ENCODE results near the gene NT5DC3.
A peak's percentile ranks its signal among the peaks of the same experiment; 100 is the strongest.

Gene NT5DC3

DNA sequence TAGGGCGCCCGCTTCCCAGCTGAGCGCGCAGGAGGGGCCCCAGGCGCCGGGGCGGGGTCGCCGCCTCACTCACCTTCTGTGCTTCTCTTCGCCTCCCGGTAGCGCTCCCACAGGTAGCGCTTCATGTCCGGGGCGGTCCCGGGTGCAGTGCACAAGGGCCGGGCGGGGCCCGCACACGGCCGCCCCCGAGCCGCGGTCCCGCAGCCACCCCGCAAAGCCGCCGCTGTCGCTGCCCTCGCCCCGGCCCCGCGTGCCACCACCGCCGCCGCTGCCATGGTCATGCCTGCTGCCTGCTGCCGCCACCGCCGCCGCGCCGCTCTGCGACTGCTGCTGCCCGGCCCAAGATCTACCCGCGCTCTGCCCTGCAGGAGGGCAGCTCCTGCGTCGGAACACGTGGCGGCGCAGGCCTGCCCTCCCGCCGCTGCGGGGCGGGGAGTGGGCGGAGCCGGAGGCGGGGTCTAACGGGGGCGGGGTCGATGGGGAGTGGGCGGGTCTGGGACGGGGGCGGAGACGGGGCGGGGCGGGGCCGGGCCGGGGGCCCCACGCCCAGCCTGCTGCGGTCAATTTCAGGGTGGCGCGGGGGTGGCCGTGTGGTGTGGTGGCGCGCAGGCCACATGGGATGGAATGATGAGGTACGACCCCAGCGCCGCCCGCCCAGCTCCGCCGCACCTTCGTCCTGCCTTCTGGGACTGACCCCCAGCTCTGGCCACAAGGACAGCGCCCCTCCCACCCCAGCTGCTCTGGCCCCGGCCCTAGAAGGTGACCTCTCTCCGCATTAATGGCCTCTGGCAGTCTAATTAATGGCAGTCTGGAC is at the start of gene NT5DC3:
Gene NT5DC3 (minus strand): TSS at position 359 of the 814 bp plus-strand sequence. CDS start 78 bp downstream, at position 281.
- DNase-seq = peak; percentile 41

- DNase-seq = no peak
Measured at GRCh38 chr12:103887738-103888137, 46.7 kb upstream of the NT5DC3 start.

DNA sequence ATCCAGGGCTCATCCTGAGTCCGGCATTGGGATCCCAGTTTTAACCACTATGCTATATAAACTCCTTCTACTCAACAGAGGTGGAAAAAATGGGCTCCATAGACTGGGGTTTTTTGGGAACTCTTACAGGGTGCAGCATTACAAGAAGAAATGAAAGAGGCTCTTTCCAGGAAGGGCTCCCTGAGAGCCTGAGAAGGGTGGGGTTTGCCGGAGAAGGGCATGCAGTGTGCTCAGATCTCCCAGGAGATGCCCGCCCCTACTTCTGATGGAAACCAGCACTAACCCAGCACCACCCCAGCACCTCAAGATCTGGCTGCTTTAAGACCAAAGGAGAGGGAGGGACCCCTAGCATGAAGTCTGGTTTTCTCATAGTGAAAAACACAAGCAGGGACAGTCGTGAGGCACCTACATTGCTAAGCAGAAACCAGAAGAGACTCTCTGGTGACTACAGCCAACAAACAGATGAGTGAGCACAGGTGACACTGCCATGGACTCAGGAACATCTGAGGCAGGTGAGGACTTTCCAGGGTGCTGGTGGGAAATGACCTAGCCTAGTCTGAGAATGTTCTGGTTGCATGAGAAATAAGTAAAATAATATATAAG is 45.3 kb upstream of the NT5DC3 start:
- no peak for DNase-seq

DNA sequence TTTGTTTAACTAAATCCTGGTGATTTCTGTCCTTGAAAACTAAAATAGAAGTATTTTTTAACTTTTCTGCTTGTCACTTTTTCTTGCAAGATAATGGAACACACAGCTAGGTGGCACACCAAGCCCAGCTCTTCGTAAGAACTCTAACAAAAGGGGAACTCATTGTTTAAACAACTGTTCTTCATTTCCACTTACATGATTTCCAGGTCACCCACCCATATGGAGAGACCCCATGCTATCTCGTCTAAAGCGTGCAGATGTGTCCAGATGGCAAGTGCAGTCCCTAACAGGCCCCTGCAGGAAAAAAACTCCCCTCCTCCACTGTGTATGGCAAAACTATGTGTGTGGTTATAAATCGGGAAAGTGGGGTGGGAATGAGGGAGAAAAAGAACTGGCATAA is 43.3 kb upstream of the NT5DC3 start:
- no peak for DNase-seq

- no peak for DNase-seq
Measured at GRCh38 chr12:103883908-103884307, 42.9 kb upstream of the NT5DC3 start.

GRCh38 chr12:103882861-103883596 is 42.0 kb upstream of the NT5DC3 start:
- DNase-seq = no peak

DNA sequence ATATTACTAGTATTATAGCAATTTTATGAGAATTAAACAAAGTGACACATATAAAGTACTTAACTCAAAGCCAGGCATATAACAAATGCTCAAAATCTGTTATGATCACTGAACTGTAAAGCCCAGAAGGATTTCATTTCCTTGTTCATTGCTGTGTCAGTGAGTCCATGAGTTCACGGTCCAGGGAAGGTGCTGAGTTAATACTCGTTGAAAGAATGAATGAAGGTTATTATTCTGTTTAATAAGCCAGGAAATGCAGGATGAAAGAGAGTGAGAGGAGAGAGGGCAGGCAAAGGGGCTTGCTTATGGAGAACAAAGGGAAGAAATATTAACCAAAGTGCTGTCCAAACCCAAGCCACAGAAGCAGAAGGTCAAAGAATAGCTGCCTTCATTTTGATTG is 40.2 kb upstream of the NT5DC3 start:
- DNase-seq = no peak

DNA sequence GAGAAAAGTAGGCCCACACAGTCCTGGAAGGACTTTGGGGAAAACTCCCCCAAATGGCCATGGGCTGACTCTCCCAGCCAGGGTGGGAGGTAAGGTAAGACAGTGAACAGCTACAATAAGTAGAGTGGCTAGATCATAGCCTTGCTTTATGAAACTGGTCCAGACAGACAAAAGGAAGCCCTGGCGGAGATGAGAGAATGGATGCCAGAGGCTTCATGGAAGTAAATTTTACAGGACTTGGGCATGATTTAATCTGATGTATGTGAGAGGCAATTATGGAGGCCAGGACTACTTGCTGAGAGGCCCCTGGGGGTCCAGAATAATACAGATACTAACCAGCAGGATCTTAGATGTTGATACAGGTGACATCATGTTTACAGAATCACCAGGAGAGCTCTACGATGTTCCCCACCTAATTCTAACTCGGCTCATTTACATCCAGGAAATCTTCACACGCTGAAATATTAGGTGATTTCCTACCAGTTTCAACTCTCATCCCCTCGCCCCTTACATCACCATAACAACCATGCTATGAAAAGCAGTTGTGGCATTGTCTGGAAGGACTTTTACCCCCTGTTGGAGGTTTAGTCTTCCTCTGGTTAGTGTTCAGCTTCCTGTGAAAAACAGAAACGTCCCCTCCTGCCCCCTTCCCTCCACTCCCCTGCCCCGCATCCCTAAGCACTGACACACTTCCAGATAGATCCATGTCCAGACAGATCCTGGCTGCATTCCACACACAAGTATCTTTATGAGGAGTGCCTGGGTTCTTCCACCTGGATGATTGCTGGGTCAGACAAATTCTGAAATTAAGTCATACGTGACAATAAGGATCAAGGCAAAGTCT is 39.5 kb upstream of the NT5DC3 start:
- no peak for DNase-seq

DNA sequence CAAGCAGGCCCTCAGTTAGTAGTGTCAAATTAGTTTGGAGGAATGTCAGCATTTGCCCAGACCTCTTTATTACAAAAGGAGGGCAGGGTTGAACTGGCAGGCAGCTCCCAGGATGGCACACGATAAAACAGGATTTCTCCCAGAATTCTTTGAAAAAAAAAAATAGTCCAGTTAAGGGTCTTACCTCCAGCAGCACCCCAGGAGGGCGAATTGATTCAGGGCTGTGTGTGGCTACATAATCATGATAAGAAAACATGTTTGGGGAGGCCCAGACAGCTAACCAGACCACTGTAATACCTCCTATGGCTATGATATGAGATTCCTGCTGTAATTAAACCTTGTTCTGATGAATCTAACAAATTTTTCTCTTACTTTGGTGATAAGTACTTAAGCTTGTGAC is 38.8 kb upstream of the NT5DC3 start:
- DNase-seq = no peak

DNA sequence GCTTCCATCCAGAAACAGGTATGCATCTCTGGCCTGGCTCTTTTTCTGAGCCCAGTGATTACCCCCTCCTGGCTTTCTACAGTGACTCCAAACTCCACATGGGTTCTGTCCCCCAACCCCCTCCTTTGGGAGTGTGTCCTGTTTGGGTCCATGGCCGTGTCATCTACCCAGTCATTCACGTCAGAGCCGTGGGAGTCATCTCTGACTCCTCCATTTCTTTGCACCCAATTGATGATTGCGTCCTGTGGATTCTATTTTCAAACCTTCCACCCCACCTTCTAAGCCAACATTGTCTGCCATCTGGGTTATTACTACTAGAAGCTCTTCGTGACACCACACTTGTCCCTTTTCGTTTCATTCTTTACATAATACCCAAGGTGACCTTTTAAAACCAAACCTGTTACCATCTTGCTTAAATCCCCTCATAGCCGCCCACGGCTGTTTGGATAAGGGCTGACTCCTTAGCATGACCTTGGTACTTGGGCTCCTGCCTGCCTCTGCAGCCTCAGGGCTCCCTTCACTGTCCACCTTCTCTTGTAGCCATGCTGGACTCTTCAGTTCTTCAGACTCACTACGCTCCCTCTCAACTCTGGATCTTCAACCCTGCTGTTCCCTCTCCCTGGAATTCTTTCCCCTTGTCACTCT is 38.1 kb upstream of the NT5DC3 start:
- no peak for DNase-seq

DNA sequence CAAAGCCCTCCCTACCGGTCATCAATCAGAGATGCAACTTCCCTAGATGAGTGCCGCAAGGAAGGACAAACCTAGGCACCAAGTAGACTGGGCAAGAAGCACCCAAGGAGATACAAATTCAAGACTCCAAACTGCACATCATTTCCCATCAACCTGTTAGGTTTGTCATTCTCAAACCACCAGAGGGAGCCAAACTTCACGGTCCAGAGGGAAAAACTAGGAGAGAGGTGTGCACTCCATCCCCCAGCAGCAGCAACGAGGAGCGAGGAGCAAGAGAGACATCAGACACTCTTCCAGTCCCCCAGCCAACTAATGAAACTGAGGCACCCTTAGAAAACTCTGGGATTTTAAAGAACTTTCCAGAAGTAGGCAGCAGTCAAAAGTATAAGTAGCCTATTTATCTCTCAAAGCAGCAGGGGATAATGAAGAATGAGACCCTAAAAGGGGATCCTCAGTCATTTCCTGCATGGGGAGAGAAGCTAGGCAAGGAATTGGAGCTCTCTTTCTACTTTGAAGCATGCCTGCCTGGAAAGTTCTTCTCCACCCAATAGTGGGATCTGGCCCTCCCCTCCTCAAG is 37.0 kb upstream of the NT5DC3 start:
- peak; percentile 67 for DNase-seq

DNA sequence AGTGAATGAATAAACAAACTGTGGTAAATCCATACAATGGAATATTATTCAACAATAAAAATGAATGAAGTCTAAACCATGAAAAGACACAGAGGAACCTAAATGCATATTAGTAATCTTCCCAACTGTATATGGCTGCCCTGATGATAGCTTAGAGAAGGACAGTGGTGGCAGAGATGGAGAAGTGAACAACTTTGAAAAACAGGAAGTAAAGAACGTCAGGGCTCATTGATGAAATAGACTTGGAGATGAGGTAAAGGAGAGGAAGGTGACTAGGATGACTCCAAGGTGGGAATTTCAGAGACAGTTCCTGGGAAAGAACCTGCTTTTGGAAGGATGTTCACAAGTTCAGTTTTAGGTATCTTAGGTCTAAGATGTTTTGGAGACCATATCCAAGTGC is 36.3 kb upstream of the NT5DC3 start:
- no peak for DNase-seq

DNA sequence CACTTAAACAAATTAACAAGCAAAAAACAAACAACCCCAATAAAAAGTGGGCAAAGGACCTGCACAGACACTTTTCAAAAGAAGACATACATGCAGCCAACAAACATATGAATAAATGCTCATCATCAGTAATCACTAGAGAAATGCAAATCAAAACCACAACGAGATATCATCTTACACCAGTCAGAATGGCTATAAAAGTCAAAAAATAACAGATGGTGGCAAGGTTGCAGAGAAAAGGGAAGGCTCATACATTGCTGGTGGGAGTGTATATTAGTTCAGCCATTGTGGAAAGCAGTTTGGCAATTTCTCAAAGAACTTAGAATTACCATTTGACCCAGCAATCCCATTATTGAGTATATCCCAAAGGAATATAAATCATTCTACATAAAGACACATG is 34.6 kb upstream of the NT5DC3 start:
- DNase-seq = no peak

DNA sequence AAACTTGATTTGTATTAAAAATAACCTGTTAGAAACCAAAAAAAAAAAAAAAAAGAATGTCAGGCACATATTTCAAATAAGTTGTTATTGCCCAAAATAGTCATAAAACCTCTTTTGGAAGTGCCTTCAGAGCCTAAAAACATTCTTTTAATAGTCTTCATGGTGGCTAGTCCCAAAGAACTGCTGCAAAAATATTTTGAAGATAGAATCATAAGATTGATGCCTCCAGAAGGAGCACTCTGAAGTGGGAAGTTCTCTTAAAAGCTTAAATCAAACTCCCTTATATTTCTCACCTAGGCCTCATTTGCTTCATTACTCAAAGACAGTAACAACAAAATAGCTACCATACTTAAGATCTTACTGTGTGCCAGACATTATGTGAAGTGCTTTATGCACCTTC is 27.2 kb upstream of the NT5DC3 start:
- DNase-seq = no peak

- DNase-seq = no peak
Measured at GRCh38 chr12:103865151-103865730, 24.2 kb upstream of the NT5DC3 start.

DNA sequence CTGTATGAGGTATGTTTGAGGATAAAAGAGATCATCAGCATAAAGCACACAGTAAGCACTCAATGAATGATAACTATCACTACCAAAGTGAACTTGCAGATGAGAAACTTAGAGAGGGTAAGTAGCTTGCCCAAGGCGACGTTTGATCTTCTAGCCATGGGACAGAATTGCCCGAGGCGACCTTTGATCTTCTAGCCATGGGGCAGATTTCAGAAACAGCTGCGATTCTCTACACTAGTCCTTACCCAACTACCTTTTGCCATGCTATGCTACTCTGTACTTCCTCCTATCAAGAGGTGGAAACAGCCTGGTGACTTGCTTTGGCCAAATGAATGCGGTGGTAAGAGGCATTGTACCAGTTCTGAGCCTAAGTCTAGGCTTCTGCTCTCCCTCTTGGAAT is 23.7 kb upstream of the NT5DC3 start:
- DNase-seq = no peak

GRCh38 chr12:103858953-103859601 is 18.0 kb upstream of the NT5DC3 start:
- no peak for DNase-seq

DNA sequence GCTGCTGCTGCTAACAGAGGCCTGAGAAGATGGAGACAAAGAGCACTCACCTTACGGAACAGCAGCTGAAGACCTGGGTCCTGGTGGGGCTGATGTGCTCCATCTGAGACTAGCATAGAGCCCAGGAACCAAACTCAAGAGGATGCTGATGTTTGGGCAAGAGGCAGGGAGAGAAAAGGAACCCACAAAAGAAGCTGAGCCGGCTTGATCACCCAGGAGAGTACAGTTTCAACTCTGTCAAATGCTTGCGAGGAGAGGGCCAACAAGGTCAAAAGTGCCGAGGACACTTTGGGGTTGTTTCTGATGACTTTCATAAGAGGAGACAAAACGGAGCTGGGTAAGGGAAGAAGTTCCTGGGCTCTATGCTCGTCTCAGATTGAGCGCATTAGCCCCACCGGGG is 17.3 kb upstream of the NT5DC3 start:
- no peak for DNase-seq

- DNase-seq = no peak
Measured at GRCh38 chr12:103857164-103857563, 16.1 kb upstream of the NT5DC3 start.

- DNase-seq = no peak
Measured at GRCh38 chr12:103855896-103856657, 15.0 kb upstream of the NT5DC3 start.

Measured in NCI-H187 treated with DMSO at 0.1 percent for 48 hours (cell line).